Astrocyte of the spinal cord (primary cell): ENCODE data around the gene SYNGR3.
"Not testable (repeated sequence)": the region's sequence is repeated elsewhere in the genome, so short reads cannot be mapped to it uniquely, and the experiment has no call there.

Source experiments
- DNase-seq: peaks from one replicate; pipeline ENCODE4 v3.0.0; 2011; ENCODE audit warnings: low read depth, low spot score
- H3K4me3 ChIP-seq: 2 replicates; pipeline ENCODE4 v1.5.1; 2011; ENCODE audit warnings: low read depth, mild to moderate bottlenecking, low read length, moderate library complexity
- CTCF ChIP-seq: IDR thresholded peaks from 2 replicates; pipeline ENCODE4 v1.5.1; 2012; ENCODE audit warnings: low read depth, mild to moderate bottlenecking, low read length, inconsistent platforms
- in situ Hi-C: cut with HindIII; loops from 2 replicates; pipeline ENCODE4 v1.10.0; 2017; ENCODE audit warnings: low sequenced_read_pairs

SYNGR3 gene

GRCh38 chr16:1961651-1962067, 28.1 kb upstream of the SYNGR3 start:
- in situ Hi-C loops = no loop called here
- no peak for DNase-seq
- TF ChIP-seq CTCF = no peak
- H3K4me3 ChIP-seq = no peak overlapping the region

- in situ Hi-C loops, DNase-seq: not testable (repeated sequence)
- peak overlapping the region; percentile 84 for H3K4me3 ChIP-seq
Measured at GRCh38 chr16:1962161-1963153, 27.3 kb upstream of the SYNGR3 start.

GRCh38 chr16:1963806-1964505, 25.8 kb upstream of the SYNGR3 start:
- no peak for TF ChIP-seq CTCF
- H3K4me3 ChIP-seq = peak overlapping the region; percentile 84
- in situ Hi-C loops = no loop called here
- DNase-seq = no peak

DNA sequence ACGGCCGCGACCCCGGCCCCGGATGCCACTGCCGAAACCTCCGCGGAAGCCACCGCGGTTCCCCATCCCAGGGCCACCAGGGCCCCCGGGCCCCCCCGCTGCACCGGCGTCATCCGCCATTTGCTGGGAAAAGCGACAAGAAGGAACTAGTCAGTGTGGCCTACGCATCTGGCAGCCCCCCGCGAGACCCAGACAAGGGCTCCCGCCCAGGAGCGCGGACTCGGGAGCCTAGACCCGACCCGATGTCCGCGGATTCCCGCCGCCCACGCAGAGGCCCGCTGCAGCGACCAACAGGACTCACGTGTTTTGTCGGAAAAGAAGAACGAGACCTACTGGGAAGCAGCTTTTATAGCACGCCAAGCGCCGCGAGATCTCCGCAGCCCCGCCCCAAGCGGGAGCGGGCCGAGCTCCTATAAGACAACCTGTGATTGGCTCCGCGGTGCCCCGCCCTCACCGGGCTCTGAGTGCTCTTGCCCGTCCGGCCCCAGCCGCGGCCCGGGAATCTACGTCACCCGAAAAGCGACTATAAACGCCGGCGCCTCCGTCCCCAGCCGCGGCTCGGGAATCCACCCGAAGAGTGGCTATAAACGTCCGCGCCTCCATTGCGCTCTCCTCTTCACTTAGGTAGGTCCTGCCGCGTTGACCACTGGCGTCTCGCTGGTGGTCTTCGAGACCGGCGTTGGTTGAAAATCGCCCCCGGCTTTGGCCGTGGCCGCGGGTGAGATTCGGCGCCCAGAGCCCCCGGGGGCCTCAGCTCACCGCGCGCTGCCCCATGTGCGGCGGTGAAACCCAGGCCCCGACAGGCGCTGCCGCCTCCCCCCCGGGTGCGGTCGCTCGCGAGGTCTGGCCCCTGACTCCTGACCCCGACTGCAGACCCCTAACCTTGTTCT, 25.0 kb upstream of the SYNGR3 start, which contains the start of gene RPS2:
RPS2 (minus strand) TSS at position 321 of the 890 bp plus-strand sequence; CDS start at position 120, 201 bp downstream.
- peak; percentile 99 for DNase-seq
- no peak for TF ChIP-seq CTCF
- in situ Hi-C loops = no loop called here
- H3K4me3 ChIP-seq = peak within 1 kb of the TSS; percentile 84

DNA sequence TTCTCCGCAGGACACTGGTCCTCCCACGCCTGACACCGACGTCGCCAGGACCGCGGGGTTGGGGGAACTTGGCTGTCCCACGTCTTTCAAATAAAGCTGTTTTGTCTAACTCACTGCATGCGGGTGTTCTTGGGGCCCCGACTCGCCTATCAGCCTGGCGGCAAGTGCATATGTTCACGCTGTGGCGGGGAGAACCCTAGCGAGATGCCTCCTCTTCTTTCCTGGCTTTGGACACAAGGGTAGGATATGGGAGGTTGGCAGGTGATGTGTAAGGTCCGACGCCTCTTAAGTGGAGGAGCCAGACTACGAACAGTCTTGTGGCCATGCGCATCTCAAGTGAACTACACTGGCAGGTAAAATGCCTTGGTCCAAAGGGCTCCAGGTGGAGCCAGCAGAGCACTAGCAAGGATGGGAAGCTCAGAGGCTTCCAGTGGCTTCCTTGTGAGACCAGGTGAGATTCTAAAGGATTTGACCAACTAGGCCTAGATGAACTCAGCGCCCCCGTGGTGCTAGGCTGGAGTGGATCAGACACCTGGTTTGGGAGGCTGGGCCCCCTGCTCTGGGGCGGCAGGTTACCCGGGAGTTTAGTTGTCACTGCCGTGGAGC, 24.3 kb upstream of the SYNGR3 start:
- no peak for DNase-seq
- in situ Hi-C loops = no loop called here
- peak overlapping the region; percentile 84 for H3K4me3 ChIP-seq
- TF ChIP-seq CTCF = no peak

DNA sequence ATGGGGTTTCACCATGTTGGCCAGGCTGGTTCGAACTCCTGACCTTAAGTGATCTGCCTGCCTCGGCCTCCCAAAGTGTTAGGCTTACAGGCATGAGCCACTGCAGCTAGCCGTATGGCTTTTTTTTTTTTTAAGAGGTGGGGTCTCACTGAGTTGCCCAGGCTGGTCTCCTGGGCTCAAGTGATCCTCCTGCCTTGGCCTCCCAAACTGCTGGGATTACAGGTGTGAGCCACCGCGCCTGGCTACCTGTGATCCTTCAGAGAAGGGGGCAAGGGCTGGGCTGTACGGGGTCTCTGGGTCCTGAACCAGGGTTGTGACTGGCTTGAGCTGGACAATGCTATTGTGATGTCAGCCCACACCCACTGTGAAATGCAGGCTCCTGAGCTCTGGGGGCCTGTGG, 23.3 kb upstream of the SYNGR3 start, which contains the start of gene RNF151:
RNF151 (plus strand) TSS at position 397 of the 400 bp plus-strand sequence. CDS start 26 bp downstream, outside the sequence.
- in situ Hi-C loops = no loop called here
- DNase-seq = no peak
- TF ChIP-seq CTCF = no peak
- peak within 1 kb of the TSS; percentile 84 for H3K4me3 ChIP-seq
